ENCODE results near the gene CDH15. TPM values are rescaled to one million over a fixed set of nuclear protein-coding genes. Genes with fewer than 3 reads are reported as not detected.

Gene CDH15
- total RNA-seq, 4 donors from 2014 or later, result 0.84 to 8.1 (median 1.9) TPM

DNA sequence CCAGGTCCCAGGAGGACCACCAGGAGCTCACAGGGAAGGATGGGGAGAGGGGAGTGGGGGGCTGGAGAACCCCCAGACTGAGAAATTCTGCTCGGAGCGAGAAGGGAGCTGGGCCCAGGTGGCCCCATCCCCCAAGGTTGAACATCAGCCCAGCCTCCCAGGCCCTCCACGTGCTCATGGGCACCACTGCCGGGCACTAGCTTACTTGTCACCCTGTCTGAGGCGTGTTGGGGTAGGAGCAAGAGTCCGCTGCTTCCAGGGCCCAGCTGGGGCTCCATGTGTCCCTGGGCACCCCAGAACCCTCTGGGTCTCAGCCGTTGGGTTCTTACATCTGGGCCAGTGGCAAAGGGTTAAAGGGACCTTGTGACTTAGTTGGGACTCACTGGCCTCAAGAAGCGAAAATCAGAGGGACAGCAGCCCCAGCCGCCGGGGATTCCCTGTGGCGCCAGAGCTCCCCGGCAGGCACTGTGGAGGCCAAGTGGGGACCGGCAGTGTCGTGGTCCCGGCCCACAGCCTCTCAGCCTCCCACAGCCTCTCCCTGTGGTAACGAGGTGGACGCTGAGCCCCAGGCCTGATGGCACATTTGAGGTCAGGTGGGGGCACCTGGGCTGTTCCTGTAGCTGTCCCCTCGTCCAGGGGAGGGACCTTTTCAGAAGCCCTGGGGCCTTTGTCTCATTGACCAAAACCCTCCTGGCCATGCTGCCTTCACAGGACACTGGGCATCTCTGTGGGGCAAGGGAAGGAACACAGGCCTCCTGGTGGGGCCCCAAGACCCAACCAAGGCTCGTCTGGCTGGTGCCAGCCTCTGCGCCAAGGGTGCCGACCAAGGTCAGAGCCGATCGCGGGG is 33.7 kb upstream of the CDH15 start:
- Histone ChIP-seq H3K4me3 (no peak overlapping the region), H3K27ac (no peak overlapping the region), H3K27me3 (no peaks in the 10 kb centered on the region), H3K4me1 (no peaks in the 10 kb centered on the region), H3K9me3 (no peaks in the 10 kb centered on the region), H3K36me3 (peaks cover 0 to 89% (median 25%) of the 10 kb centered on the region in 3 donors)
- no peak for DNase-seq (ENCODE audit: low spot score in 2 of 2)
- no peak for TF ChIP-seq POLR2A (IDR thresholded peaks at IDR 0.05)
- TF ChIP-seq, protein P1, sequence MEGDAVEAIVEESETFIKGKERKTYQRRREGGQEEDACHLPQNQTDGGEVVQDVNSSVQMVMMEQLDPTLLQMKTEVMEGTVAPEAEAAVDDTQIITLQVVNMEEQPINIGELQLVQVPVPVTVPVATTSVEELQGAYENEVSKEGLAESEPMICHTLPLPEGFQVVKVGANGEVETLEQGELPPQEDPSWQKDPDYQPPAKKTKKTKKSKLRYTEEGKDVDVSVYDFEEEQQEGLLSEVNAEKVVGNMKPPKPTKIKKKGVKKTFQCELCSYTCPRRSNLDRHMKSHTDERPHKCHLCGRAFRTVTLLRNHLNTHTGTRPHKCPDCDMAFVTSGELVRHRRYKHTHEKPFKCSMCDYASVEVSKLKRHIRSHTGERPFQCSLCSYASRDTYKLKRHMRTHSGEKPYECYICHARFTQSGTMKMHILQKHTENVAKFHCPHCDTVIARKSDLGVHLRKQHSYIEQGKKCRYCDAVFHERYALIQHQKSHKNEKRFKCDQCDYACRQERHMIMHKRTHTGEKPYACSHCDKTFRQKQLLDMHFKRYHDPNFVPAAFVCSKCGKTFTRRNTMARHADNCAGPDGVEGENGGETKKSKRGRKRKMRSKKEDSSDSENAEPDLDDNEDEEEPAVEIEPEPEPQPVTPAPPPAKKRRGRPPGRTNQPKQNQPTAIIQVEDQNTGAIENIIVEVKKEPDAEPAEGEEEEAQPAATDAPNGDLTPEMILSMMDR (IDR thresholded peaks at IDR 0.05), result no peak
- TF ChIP-seq EP300 (IDR thresholded peaks at IDR 0.05), result no peak
- 90 to 94% methylated on average over 18 to 24 of the region's 24 CpGs for WGBS, 2 donors

DNA sequence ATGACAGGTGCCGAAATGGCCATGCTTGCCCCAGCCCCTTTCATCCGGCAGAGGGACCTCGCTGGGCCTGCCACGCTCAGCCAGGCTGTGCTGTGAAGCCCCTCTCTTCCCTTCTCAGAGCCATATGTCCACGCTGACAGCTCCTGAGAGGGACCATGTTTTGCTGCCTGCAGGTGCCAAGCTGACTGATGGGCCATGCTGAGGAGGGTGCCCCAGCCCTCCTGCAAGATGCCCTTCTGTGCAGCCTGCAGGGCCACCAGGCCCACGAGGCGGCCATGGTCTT is 33.1 kb upstream of the CDH15 start:
- TF ChIP-seq, protein P1 (IDR thresholded peaks at IDR 0.05), result no peak
- TF ChIP-seq POLR2A (IDR thresholded peaks at IDR 0.05), result no peak
- WGBS, 2 donors, result 88 to 89% methylated on average over 7 of the region's 7 CpGs
- no peaks in the 10 kb centered on the region for H3K9me3 ChIP-seq
- no peak for DNase-seq (ENCODE audit: low spot score in 2 of 2)
- no peaks in the 10 kb centered on the region for H3K4me1 ChIP-seq
- H3K4me3 ChIP-seq, result no peak overlapping the region
- H3K27ac ChIP-seq, result no peak overlapping the region
- H3K36me3 ChIP-seq, result peaks cover 0 to 89% (median 19%) of the 10 kb centered on the region in 3 donors
- no peaks in the 10 kb centered on the region for H3K27me3 ChIP-seq

DNA sequence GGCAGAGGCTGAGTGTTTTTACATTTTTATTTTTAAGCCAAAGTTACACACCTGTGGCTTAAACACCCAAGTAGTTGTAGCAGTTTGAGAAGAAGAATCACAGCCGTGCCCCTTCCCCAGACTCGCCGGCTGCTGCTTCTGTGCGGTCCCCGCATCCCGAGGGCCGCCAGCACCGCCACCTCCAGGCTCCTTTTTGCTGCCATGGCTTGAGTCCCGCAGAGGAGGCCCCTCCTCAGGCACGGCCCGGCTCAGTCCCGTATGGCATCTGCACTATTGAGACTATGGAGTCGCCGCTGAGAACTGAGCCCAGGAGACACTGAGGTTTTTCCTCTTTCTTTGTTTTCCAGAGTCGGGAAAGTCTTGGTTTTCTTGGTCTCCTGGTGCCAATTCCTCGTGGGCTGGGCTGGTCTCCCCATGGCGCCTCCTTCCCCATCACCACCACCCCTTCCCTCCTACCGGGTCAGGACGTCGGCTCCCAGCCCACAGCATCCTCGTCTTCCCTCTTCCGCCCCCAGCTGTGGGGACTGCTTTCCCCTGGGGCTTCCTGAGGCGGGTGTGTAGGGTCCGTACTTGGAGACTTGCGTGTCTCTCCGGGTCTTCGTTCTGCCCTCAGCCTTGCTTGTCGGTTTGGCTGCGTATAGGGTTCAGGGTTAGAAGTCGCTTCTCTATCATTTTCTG is 32.6 kb upstream of the CDH15 start:
- peaks cover 0 to 89% (median 16%) of the 10 kb centered on the region in 3 donors for H3K36me3 ChIP-seq
- no peak for DNase-seq (ENCODE audit: low spot score in 2 of 2)
- H3K4me1 ChIP-seq, result no peaks in the 10 kb centered on the region
- WGBS, 2 donors, result 84 to 86% methylated on average over 30 of the region's 30 CpGs
- H3K27ac ChIP-seq, result no peak overlapping the region
- no peak for TF ChIP-seq POLR2A (IDR thresholded peaks at IDR 0.05)
- TF ChIP-seq, protein P1 (IDR thresholded peaks at IDR 0.05), result no peak
- no peak for TF ChIP-seq EP300 (IDR thresholded peaks at IDR 0.05)
- no peak overlapping the region for H3K4me3 ChIP-seq
- no peaks in the 10 kb centered on the region for H3K9me3 ChIP-seq
- H3K27me3 ChIP-seq, result no peaks in the 10 kb centered on the region

DNA sequence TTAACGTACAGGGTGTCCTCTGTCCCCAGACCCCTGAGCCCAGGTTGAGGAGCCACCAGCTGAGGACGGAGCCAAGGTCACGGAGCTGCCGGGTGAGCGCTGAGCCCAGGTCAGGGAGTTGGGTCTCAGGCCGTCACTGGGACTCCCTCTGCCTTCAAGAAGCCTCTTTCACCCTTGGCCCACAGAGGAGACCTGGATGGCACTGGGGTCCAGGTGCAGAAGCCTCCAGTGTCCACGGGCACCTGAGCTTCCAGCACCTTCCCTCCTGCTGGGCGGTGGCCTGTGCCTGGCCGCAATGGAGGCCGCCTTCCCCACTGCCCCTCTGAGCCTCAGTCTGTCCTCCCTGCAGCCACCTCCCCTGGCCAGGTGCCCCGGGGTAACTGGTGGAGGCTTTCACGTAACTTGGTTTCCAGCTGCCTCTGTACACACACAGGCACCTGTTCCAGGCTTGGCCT is 31.6 kb upstream of the CDH15 start:
- TF ChIP-seq POLR2A (IDR thresholded peaks at IDR 0.05) (no peak), EP300 (IDR thresholded peaks at IDR 0.05) (no peak)
- TF ChIP-seq, protein P1 (IDR thresholded peaks at IDR 0.05), result no peak
- H3K4me1 ChIP-seq, result no peaks in the 10 kb centered on the region

DNA sequence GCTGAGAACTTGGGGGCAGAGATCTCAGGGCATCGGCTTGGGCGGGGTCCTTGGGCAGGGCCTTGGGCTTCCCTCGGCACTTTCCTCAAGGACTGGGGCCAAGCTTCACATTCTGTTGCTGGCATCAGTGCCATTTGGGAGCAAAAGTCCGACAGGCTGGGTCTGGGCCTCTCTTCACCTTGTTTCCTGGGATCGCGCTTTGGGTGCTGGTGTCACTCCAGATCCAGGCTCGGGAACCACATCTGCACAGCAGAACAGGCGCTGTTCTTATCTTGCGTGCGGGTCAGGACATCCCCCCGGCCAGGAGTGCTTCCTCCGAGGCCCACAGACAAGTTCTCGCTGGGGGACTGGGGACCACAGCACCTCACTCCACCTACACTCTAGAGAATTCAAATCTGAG is 31.1 kb upstream of the CDH15 start:
- Histone ChIP-seq H3K4me1 (no peaks in the 10 kb centered on the region), H3K4me3 (no peak overlapping the region), H3K27me3 (no peaks in the 10 kb centered on the region), H3K27ac (no peak overlapping the region), H3K36me3 (peaks cover 0 to 89% (median 8%) of the 10 kb centered on the region in 3 donors), H3K9me3 (no peaks in the 10 kb centered on the region)
- TF ChIP-seq POLR2A (IDR thresholded peaks at IDR 0.05) (no peak), EP300 (IDR thresholded peaks at IDR 0.05) (no peak)
- TF ChIP-seq, protein P1 (IDR thresholded peaks at IDR 0.05), result no peak
- WGBS, 2 donors, result 89 to 90% methylated on average over 11 to 13 of the region's 13 CpGs
- no peak for DNase-seq (ENCODE audit: low spot score in 2 of 2)

More for the DNA sequence above, 31.6 kb upstream of the CDH15 start:
- peaks cover 0 to 89% (median 9%) of the 10 kb centered on the region in 3 donors for H3K36me3 ChIP-seq
- H3K27ac ChIP-seq, result no peak overlapping the region
- DNase-seq (ENCODE audit: low spot score in 2 of 2), result no peak
- H3K9me3 ChIP-seq, result no peaks in the 10 kb centered on the region
- no peaks in the 10 kb centered on the region for H3K27me3 ChIP-seq
- WGBS, 2 donors, result 94 to 96% methylated on average over 6 to 11 of the region's 12 CpGs
- H3K4me3 ChIP-seq, result no peak overlapping the region
